ENCODE measurements around the gene TMEM187. TPM values are rescaled to one million over a fixed set of nuclear protein-coding genes. Genes with fewer than 3 reads are reported as not detected.

Gene TMEM187
- total RNA-seq, 4 donors from 2014 or later, result 3.6 to 6.9 (median 6.1) TPM

GRCh38 chrX:153931151-153931550 is 41.4 kb upstream of the TMEM187 start:
- Histone ChIP-seq H3K9me3 (no peaks in the 10 kb centered on the region), H3K36me3 (peaks cover 0 to 45% (median 33%) of the 10 kb centered on the region in 4 donors), H3K4me1 (peaks cover 40 to 61% (median 45%) of the 10 kb centered on the region in 4 donors), H3K4me3 (no peak overlapping the region), H3K27me3 (no peaks in the 10 kb centered on the region), H3K27ac (replicated peaks in 1 of 4) (peak overlapping the region in 1 of 4 donors; percentile 10)
- no peak for DNase-seq (ENCODE audit: extremely low spot score)
- 90% methylated on average over 7 of the region's 8 CpGs for WGBS
- intact Hi-C loops (cut with DNase I), result no loop called here
- TF ChIP-seq POLR2A (IDR thresholded peaks at IDR 0.05; ENCODE audit: low read depth) (no peak), EP300 (IDR thresholded peaks at IDR 0.05) (no peak), POLR2AphosphoS5 (IDR thresholded peaks at IDR 0.05) (no peak), CTCF (IDR thresholded peaks at IDR 0.05) (no peak)

GRCh38 chrX:153931748-153932147 is 40.8 kb upstream of the TMEM187 start:
- intact Hi-C loops (cut with DNase I), result no loop called here

GRCh38 chrX:153932220-153932915 is 40.2 kb upstream of the TMEM187 start:
- Histone ChIP-seq H3K27ac (replicated peaks in 1 of 4) (no peak overlapping the region), H3K4me1 (peaks cover 29 to 49% (median 33%) of the 10 kb centered on the region in 4 donors), H3K4me3 (no peak overlapping the region), H3K36me3 (peaks cover 0 to 45% (median 33%) of the 10 kb centered on the region in 4 donors), H3K27me3 (no peaks in the 10 kb centered on the region), H3K9me3 (no peaks in the 10 kb centered on the region)
- WGBS, result 86% methylated on average over 13 of the region's 13 CpGs
- intact Hi-C loops (cut with DNase I), result no loop called here
- TF ChIP-seq EP300 (IDR thresholded peaks at IDR 0.05) (no peak), POLR2AphosphoS5 (IDR thresholded peaks at IDR 0.05) (no peak), POLR2A (IDR thresholded peaks at IDR 0.05; ENCODE audit: low read depth) (no peak), CTCF (IDR thresholded peaks at IDR 0.05) (no peak)
- DNase-seq (ENCODE audit: extremely low spot score), result no peak

More at GRCh38 chrX:153931748-153932147, 40.8 kb upstream of the TMEM187 start:
- no peak for DNase-seq (ENCODE audit: extremely low spot score)
- H3K27me3 ChIP-seq, result no peaks in the 10 kb centered on the region
- no peak overlapping the region for H3K4me3 ChIP-seq
- peaks cover 0 to 45% (median 33%) of the 10 kb centered on the region in 4 donors for H3K36me3 ChIP-seq
- no peaks in the 10 kb centered on the region for H3K9me3 ChIP-seq
- H3K27ac ChIP-seq (replicated peaks in 1 of 4), result no peak overlapping the region
- TF ChIP-seq POLR2A (IDR thresholded peaks at IDR 0.05; ENCODE audit: low read depth), result no peak
- TF ChIP-seq POLR2AphosphoS5 (IDR thresholded peaks at IDR 0.05), result no peak
- TF ChIP-seq EP300 (IDR thresholded peaks at IDR 0.05), result no peak
- no peak for TF ChIP-seq CTCF (IDR thresholded peaks at IDR 0.05)
- peaks cover 35 to 55% (median 39%) of the 10 kb centered on the region in 4 donors for H3K4me1 ChIP-seq
- 87% methylated on average over 11 of the region's 13 CpGs for WGBS

GRCh38 chrX:153933748-153934147 is 38.8 kb upstream of the TMEM187 start:
- Histone ChIP-seq H3K9me3 (no peaks in the 10 kb centered on the region), H3K4me1 (peaks cover 20 to 40% (median 26%) of the 10 kb centered on the region in 4 donors), H3K36me3 (peaks cover 0 to 45% (median 33%) of the 10 kb centered on the region in 4 donors), H3K27me3 (no peaks in the 10 kb centered on the region), H3K4me3 (peak overlapping the region; percentile 68 to 92 (median 72)), H3K27ac (replicated peaks in 1 of 4) (peak overlapping the region in 2 of 4 donors; percentile 66 to 82)
- 37% methylated on average over 7 of the region's 7 CpGs for WGBS
- DNase-seq (ENCODE audit: extremely low spot score), result no peak
- intact Hi-C loops (cut with DNase I), result no loop called here
- no peak for TF ChIP-seq EP300 (IDR thresholded peaks at IDR 0.05)

- H3K4me3 ChIP-seq, result peak overlapping the region; percentile 68 to 92 (median 72)
- TF ChIP-seq POLR2AphosphoS5 (IDR thresholded peaks at IDR 0.05) (no peak), CTCF (IDR thresholded peaks at IDR 0.05) (no peak), POLR2A (IDR thresholded peaks at IDR 0.05; ENCODE audit: low read depth) (no peak), EP300 (IDR thresholded peaks at IDR 0.05) (no peak)
- H3K27me3 ChIP-seq, result no peaks in the 10 kb centered on the region
- H3K4me1 ChIP-seq, result peaks cover 15 to 35% (median 21%) of the 10 kb centered on the region in 4 donors
- peak overlapping the region; percentile 66 to 82 (median 72) for H3K27ac ChIP-seq (replicated peaks in 1 of 4)
- WGBS, result 53% methylated on average over 7 of the region's 33 CpGs
- DNase-seq (ENCODE audit: extremely low spot score), result no peak
- peaks cover 0 to 43% (median 33%) of the 10 kb centered on the region in 4 donors for H3K36me3 ChIP-seq
- H3K9me3 ChIP-seq, result no peaks in the 10 kb centered on the region
- intact Hi-C loops (cut with DNase I), result no loop called here
These were observed 38.3 kb upstream of the TMEM187 start for GRCh38 chrX:153934148-153934761.
